Neuronal stem cell (in vitro differentiated cells): ENCODE results near the gene SLC2A5. TPM values are rescaled to one million over a fixed set of nuclear protein-coding genes. Genes with fewer than 3 reads are reported as not detected.

Source experiments
- DNase-seq: peaks from one replicate; pipeline ENCODE4 v3.0.0-alpha.2; 2013; ENCODE audit warnings: low spot score
- H2AFZ ChIP-seq: one replicate; pipeline ENCODE4 v1.6.1; 2013; ENCODE audit warnings: mild to moderate bottlenecking, low read length, inconsistent platforms
- H2AK5ac ChIP-seq: 2 replicates; pipeline ENCODE4 v1.6.1; 2013; ENCODE audit warnings: low read depth, mild to moderate bottlenecking, inconsistent platforms, low read length, moderate library complexity, mixed read lengths
- H2BK120ac ChIP-seq: 2 replicates; pipeline ENCODE4 v1.6.1; 2013; ENCODE audit warnings: low read depth, mild to moderate bottlenecking, inconsistent platforms, low read length, moderate library complexity, mixed read lengths
- H2BK12ac ChIP-seq: one replicate; pipeline ENCODE4 v1.6.1; 2013; ENCODE audit warnings: low read length, inconsistent platforms
- H2BK15ac ChIP-seq: 2 replicates; pipeline ENCODE4 v1.6.1; 2013; ENCODE audit warnings: mild to moderate bottlenecking, low read length, inconsistent platforms, mixed read lengths
- H2BK5ac ChIP-seq: one replicate; pipeline ENCODE4 v1.6.1; 2013; ENCODE audit warnings: inconsistent platforms, mild to moderate bottlenecking, low read length, moderate library complexity
- H3K14ac ChIP-seq: one replicate; pipeline ENCODE4 v1.6.1; 2013; ENCODE audit warnings: low read length, inconsistent platforms
- H3K18ac ChIP-seq: 2 replicates; pipeline ENCODE4 v1.6.1; 2013; ENCODE audit warnings: low read length, inconsistent platforms
- H3K23ac ChIP-seq: 2 replicates; pipeline ENCODE4 v1.6.1; 2013; ENCODE audit warnings: low read depth, mild to moderate bottlenecking, mixed read lengths, low read length, inconsistent platforms; ENCODE audit not compliant: poor library complexity
- H3K27ac ChIP-seq: replicated peaks from 3 replicates; pipeline ENCODE4 v1.5.1; 2013; ENCODE audit warnings: low read length, inconsistent platforms
- H3K27me3 ChIP-seq, 3 experiments: 2 replicates each; pipeline ENCODE4 v1.6.1; 2013; ENCODE audit warnings: low read length in 3 of 3, mild to moderate bottlenecking in 2 of 3, inconsistent platforms in 1 of 3, low read depth in 1 of 3, mixed read lengths in 1 of 3, moderate library complexity in 1 of 3; ENCODE audit not compliant: control insufficient read depth in 3 of 3, insufficient read depth in 3 of 3
- H3K36me3 ChIP-seq, 2 donors: replicated peaks in 1 of 2; 2 replicates each; pipeline ENCODE4 v1.6.1; 2013; ENCODE audit warnings: low read length in 2 of 2; ENCODE audit not compliant: control insufficient read depth in 2 of 2, insufficient read depth in 2 of 2
- H3K4ac ChIP-seq: 2 replicates; pipeline ENCODE4 v1.6.1; 2013; ENCODE audit warnings: inconsistent platforms, mild to moderate bottlenecking, low read length, moderate library complexity
- H3K4me1 ChIP-seq, 2 donors: 1 replicate in 1 of 2; 2 replicates in 1 of 2; pipeline ENCODE4 v1.6.1; 2013; ENCODE audit warnings: low read length in 2 of 2, low read depth in 1 of 2; ENCODE audit not compliant: control insufficient read depth in 2 of 2, insufficient read depth in 1 of 2
- H3K4me2 ChIP-seq: one replicate; pipeline ENCODE4 v1.6.1; 2013; ENCODE audit warnings: mild to moderate bottlenecking, low read length, inconsistent platforms; ENCODE audit not compliant: insufficient read depth, poor library complexity, severe bottlenecking
- H3K4me3 ChIP-seq, 2 donors: 2 replicates each; pipeline ENCODE4 v1.5.1; 2013; ENCODE audit warnings: low read length in 2 of 2, mild to moderate bottlenecking in 2 of 2, inconsistent platforms in 1 of 2, moderate library complexity in 1 of 2
- H3K79me1 ChIP-seq: one replicate; pipeline ENCODE4 v1.6.1; 2013; ENCODE audit warnings: low read depth, mild to moderate bottlenecking, inconsistent platforms, low read length, moderate library complexity
- H3K9ac ChIP-seq: one replicate; pipeline ENCODE4 v1.6.1; 2013; ENCODE audit warnings: mild to moderate bottlenecking, low read depth, low read length, inconsistent platforms; ENCODE audit not compliant: poor library complexity
- H3K9me3 ChIP-seq, 2 donors: replicated peaks in 1 of 2; 2 replicates each; pipeline versions ENCODE3 to v1.6.1; 2013; ENCODE audit warnings: low read length in 2 of 2, mild to moderate bottlenecking in 2 of 2, inconsistent platforms in 1 of 2, low read depth in 1 of 2, mixed read lengths in 1 of 2, moderate library complexity in 1 of 2; ENCODE audit not compliant: control insufficient read depth in 2 of 2, insufficient read depth in 1 of 2
- H4K8ac ChIP-seq: one replicate; pipeline ENCODE4 v1.6.1; 2013; ENCODE audit warnings: low read depth, mild to moderate bottlenecking, inconsistent platforms, low read length, moderate library complexity
- H4K91ac ChIP-seq: one replicate; pipeline ENCODE4 v1.6.1; 2013; ENCODE audit warnings: low read length, low read depth, mild to moderate bottlenecking, inconsistent platforms; ENCODE audit not compliant: poor library complexity
- WGBS, 2 donors: extraction: QIAGEN DNeasy Blood & Tissue Kit; methylation state at CpG; one replicate each; pipeline ENCODE4 v1.1.7; 2013; ENCODE audit warnings: missing lambda C conversion rate in 2 of 2, mixed read lengths in 1 of 2; ENCODE audit not compliant: insufficient read length in 2 of 2, insufficient replicate concordance in 1 of 2; ENCODE audit errors: extremely low coverage in 2 of 2; 5-methylcytosine and 5-hydroxymethylcytosine counted together
- polyA plus RNA-seq, 2 experiments: library from polyadenylated mRNA; stranded (reverse); fragments of 200-250 nt; gene quantifications; one replicate each; pipeline ENCODE4 v1.2.3, GENCODE V29; 2013

The SLC2A5 gene, protein sequence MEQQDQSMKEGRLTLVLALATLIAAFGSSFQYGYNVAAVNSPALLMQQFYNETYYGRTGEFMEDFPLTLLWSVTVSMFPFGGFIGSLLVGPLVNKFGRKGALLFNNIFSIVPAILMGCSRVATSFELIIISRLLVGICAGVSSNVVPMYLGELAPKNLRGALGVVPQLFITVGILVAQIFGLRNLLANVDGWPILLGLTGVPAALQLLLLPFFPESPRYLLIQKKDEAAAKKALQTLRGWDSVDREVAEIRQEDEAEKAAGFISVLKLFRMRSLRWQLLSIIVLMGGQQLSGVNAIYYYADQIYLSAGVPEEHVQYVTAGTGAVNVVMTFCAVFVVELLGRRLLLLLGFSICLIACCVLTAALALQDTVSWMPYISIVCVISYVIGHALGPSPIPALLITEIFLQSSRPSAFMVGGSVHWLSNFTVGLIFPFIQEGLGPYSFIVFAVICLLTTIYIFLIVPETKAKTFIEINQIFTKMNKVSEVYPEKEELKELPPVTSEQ
- not detected for polyA plus RNA-seq (2013, experiment 1 of 2)
- not detected for polyA plus RNA-seq (2013, experiment 2 of 2)

DNA sequence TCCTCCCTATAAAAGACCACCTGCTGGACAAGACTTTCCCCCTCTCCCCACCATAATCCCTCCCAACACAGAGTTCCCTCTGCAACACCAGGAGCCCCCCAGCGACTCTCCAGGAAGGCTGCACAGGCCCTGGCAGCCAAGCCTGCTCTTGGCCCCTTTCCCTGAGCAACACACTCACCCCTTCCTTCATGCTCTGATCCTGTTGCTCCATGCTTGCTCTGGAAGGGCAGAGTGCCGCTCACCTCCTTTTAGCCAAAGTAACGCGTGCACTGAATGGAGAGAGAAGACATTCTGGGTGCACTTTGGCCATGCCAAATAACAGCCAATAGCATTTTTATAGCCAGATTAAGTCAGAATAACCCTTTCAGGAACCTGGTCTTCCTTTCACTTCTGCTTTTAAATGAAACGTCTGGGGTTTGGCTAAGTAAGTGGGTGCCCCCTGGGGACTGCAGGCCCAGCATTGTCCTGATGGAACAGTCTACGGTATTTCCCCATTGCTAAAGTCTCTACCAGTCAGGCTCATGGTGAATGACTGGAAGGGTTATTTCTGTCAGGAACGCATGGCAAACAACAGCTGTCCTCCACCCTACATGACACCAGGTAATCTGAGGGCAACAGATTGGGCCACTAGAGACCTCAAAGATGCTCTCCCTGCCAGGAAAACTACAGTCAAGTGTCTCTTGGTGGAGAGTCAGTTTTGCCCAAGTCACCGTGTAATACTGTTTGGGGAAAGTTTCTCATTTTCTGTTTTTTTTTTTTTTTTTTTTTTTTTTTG, at the start of gene SLC2A5:
SLC2A5 (minus strand) TSS at position 310 of the 775 bp plus-strand sequence; CDS start at position 211, 99 bp downstream.
- Histone ChIP-seq H3K18ac (peak within 1 kb of the TSS; percentile 66), H3K9me3 (no peaks in the 10 kb centered on the region), H2BK5ac (no peak within 1 kb of the TSS), H3K4ac (no peak within 1 kb of the TSS), H2BK120ac (no peak within 1 kb of the TSS), H3K23ac (no peak within 1 kb of the TSS), H3K4me3 (no peak within 1 kb of the TSS), H2BK15ac (no peak within 1 kb of the TSS), H2AFZ (peak within 1 kb of the TSS; percentile 16), H3K79me1 (no peaks in the 10 kb centered on the region), H3K14ac (no peak within 1 kb of the TSS), H4K8ac (no peak within 1 kb of the TSS), H2BK12ac (no peak within 1 kb of the TSS), H3K4me1 (peaks cover 0 to 9% of the 10 kb centered on the region in 2 donors), H3K27ac (no peak within 1 kb of the TSS), H2AK5ac (no peak within 1 kb of the TSS), H4K91ac (no peak within 1 kb of the TSS), H3K27me3 (no peaks in the 10 kb centered on the region), H3K4me2 (peak within 1 kb of the TSS; percentile 23), H3K36me3 (no peaks in the 10 kb centered on the region), H3K9ac (no peak within 1 kb of the TSS)
- no peak for DNase-seq
- no CpG with 5 or more reads among the region's 8 CpGs for WGBS, 2 donors

DNA sequence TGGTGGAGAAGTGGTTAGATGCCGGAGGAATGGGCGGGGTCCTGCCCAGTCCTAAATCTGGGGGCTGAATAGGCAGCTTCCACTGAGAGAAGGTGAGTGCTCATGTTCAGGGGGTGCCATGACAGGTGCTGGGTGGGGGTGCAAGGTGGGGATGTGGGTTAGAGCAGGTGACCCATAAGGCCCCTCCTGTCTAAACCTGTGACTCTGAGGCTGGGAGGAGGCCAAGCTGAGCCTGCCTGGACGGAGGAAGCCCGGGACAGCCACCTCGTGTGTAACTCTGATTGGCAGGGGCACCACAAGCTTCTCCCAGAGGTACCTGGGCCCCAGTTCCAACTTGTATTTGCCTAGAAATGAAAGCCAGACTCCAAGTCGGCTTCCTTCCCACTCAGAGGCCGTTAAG, 48.8 kb upstream of the SLC2A5 start:
- Histone ChIP-seq H4K91ac (no peak overlapping the region), H3K9me3 (no peaks in the 10 kb centered on the region), H3K14ac (no peak overlapping the region), H3K18ac (peak overlapping the region; percentile 37), H2BK15ac (no peak overlapping the region), H3K36me3 (no peaks in the 10 kb centered on the region), H2AK5ac (peak overlapping the region; percentile 28), H3K4me1 (peaks cover 0 to 16% of the 10 kb centered on the region in 2 donors), H3K4me3 (no peak overlapping the region), H3K23ac (no peak overlapping the region), H4K8ac (no peak overlapping the region), H3K79me1 (no peaks in the 10 kb centered on the region), H2BK120ac (no peak overlapping the region), H3K4ac (no peak overlapping the region), H2BK12ac (no peak overlapping the region), H2BK5ac (no peak overlapping the region), H3K4me2 (no peak overlapping the region), H2AFZ (no peak overlapping the region), H3K9ac (no peak overlapping the region), H3K27ac (no peak overlapping the region), H3K27me3 (peaks cover 0 to 14% (median 0%) of the 10 kb centered on the region in 3 experiments)
- DNase-seq: no peak
- no CpG with 5 or more reads among the region's 7 CpGs for WGBS, 2 donors

DNA sequence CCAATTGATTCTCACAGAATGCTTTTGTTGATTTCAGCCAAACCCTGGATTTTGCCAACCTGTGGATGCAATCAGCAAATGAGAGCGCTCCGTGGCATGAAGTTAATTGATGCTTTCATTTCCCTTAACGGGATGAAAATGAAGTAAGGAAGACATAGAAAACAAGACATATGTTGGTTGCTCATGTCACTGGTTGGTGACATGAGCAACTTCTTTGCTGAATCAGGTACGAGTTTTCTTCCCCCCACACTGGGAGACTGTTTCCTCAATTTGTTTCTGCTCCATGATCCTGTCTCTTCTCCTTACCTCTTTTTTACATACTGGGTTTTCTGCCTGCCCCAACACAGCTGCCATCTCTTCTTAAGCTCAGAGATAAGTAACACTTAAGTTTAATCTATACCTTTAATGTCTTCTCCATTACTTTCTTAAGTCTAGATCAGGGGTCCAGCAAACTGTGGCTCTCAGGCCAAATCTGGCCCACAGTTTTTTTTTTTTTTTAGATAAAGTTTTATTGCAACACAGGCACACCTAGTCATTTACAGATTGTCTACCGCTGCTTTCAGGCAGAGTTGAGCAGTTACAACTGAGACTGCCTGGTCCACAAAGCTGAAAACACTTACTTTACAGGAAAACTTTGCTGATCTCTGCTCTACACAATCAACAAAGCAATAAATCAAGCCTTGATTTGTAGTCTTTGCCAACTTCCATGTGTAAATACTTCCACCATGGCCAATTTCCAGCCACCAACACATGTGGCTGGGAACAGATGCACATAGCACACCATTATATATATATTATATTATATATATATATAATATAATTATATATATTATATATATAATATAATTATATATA, 46.1 kb upstream of the SLC2A5 start:
- H2BK120ac ChIP-seq: no peak overlapping the region
- H3K27ac ChIP-seq: no peak overlapping the region

More for the DNA sequence above, 46.1 kb upstream of the SLC2A5 start:
- no peak overlapping the region for H2AFZ ChIP-seq
- H4K91ac ChIP-seq: no peak overlapping the region
- H2AK5ac ChIP-seq: no peak overlapping the region
- no peak overlapping the region for H3K23ac ChIP-seq
- H3K27me3 ChIP-seq: peaks cover 0 to 20% (median 0%) of the 10 kb centered on the region in 3 experiments
- peaks cover 0 to 17% of the 10 kb centered on the region in 2 donors for H3K4me1 ChIP-seq
- H3K4me3 ChIP-seq: no peak overlapping the region
- H3K9me3 ChIP-seq: no peaks in the 10 kb centered on the region
- H3K4me2 ChIP-seq: no peak overlapping the region
- no peak overlapping the region for H3K9ac ChIP-seq
- H3K79me1 ChIP-seq: no peaks in the 10 kb centered on the region
- no peaks in the 10 kb centered on the region for H3K36me3 ChIP-seq
- no peak overlapping the region for H3K14ac ChIP-seq
- no CpG with 5 or more reads among the region's 5 CpGs for WGBS, 2 donors
- H3K4ac ChIP-seq: no peak overlapping the region
- no peak overlapping the region for H2BK5ac ChIP-seq
- H2BK15ac ChIP-seq: no peak overlapping the region
- no peak for DNase-seq
- no peak overlapping the region for H4K8ac ChIP-seq
- H3K18ac ChIP-seq: no peak overlapping the region
- no peak overlapping the region for H2BK12ac ChIP-seq
